ENCODE results near the gene RCN1.

RCN1 gene

DNA sequence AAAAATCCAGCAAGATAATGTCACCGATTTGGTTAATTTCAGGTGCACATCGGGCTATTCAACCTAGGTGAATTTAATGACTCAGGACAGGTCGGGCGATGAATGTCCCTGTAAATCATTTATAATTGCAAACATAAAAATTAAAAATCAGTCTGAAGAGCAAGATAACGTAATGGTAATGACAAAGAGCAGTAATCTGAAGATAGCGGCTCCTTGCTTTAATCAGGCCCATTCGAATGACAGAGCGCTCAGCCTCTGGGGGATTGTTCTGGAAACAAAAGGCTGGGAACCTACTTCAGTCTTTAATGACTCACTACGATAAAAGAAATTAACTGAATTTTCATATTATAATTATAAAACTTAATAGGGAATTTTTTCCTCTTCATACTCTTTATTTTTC, 61.3 kb downstream of the RCN1 start:
- no peak for DNase-seq (ENCODE audit: low read depth in 3 of 3, low spot score in 1 of 3)

DNA sequence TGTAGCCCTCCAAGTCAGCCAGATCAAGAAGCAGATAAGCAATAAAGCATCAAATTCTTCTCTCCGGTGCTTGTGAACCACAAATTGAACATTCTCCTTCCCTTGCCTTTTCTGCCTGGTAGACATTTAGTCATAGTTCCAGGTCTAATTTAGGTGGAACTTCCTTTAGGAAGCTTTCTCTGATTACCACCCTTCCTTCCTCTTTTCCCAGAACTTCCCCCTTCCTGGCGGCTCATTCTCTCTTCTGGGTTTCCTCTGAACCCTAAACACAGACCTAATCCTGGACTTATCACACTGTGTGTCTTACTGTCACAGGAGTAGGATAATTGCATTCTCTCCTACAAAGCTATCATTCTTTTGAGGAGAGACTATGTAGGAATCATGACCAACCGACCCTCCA, 61.9 kb downstream of the RCN1 start:
- DNase-seq (ENCODE audit: low read depth in 3 of 3, low spot score in 1 of 3): no peak

DNA sequence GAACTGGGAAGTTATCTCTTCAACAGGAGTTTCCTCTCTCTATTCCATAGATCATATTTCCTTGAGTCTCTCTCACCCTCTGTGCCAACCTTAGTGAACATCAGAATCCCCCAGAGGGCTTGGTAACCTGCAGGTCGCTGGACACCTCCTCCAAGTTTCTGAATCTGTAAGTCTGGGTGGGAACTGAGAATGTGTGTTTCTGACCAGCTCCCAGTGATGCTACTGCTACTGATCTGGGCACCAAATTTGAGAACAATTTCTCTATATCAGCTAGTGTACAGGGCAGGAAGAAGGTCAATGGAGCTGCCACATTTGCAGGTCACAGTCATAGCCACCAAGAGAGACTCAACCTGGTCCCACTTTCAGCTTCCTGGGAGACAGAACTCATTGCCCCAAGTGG, 62.9 kb downstream of the RCN1 start:
- DNase-seq (ENCODE audit: low read depth in 3 of 3, low spot score in 1 of 3): no peak

- no peak for DNase-seq (ENCODE audit: low read depth in 3 of 3, low spot score in 1 of 3)
Measured at GRCh38 chr11:32154275-32154674, 63.4 kb downstream of the RCN1 start.

Measured in stimulated activated CD4-positive, alpha-beta T cell treated with anti-CD3 and anti-CD28 coated beads, TNF-alpha, amount 100 ng/mL, for 1 hour (primary cell).